Measurements from ENCODE around the gene MTERF4.

MTERF4 gene

DNA sequence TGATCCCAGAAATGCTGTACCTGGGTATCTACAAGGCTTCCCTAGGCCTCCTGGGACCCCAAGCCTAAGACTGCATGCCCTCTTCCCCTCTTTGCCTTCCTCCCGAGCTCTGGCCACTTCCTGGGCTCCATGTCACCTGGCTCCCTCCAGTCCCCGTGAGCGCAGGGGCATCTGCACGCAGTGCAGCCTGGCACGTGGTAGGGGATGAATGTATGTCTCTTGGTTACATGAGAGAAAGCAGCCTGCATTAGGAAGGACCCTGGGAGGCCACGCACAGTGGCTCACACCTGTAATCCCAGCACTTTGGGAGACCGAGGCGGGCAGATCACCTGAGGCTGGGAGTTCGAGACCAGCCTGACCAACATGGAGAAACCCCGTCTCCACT lies 31.3 kb upstream of the MTERF4 start:
- no peak for DNase-seq (ENCODE audit: low read depth)

- DNase-seq (ENCODE audit: low read depth): no peak
Measured at GRCh38 chr2:241132538-241133435, 30.7 kb upstream of the MTERF4 start.

DNA sequence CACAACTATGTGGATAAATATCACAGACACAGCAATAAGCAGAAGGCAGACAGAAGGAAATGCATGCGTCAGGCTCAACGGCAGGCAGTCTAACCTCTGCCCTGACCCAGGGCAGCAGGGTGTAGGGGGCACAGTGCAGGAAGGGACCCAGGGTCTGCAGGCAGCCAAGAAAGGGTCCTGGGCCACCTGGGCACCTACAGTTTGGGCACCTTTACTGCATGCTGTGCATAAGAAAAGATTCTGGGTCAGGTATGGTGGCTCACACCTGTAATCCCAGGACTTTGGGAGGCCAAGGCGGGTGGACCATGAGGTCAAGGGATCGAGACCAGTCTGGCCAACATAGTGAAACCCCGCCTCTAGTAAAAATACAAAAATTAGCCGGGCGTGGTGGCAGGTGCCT lies 29.4 kb upstream of the MTERF4 start:
- no peak for DNase-seq (ENCODE audit: low read depth)

GRCh38 chr2:241130316-241130715 lies 28.2 kb upstream of the MTERF4 start:
- DNase-seq (ENCODE audit: low read depth): no peak

DNA sequence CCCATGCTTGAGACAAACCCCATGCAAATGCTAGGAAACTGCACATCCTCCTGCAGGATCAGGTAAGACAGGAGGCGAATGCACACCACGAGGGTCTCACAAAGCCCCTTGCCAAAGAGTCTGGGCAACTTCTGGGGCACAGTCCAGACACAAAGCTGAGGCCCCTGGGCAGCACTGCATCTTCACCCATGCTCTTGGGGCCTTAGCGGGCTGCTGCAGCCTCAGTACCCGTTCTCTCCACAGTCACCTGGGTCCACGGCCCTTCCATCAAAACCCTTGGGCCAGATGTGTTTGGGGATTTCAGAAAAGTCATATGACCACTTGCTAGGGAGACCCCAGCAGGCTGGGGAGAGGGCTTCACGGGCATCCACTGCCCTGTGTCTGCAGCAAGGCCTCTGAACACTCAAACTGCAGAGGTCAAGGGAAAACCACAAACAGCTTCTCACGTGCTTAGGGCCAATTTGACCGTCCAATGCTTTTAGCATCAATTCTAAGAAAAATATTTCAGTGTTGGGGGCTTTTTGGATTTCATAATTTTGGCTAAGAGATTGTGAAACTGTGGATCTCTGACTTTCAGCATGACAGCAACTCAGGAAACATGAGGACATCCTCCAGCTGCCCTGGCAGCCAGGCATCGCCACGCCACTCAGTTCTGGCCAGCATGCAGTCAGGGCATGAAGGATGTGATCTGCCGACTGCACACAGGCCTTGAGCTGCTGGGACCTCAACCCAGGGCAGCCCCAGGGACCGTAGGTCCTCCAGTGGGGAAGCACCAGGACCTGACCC lies 27.2 kb upstream of the MTERF4 start:
- DNase-seq (ENCODE audit: low read depth): no peak

DNA sequence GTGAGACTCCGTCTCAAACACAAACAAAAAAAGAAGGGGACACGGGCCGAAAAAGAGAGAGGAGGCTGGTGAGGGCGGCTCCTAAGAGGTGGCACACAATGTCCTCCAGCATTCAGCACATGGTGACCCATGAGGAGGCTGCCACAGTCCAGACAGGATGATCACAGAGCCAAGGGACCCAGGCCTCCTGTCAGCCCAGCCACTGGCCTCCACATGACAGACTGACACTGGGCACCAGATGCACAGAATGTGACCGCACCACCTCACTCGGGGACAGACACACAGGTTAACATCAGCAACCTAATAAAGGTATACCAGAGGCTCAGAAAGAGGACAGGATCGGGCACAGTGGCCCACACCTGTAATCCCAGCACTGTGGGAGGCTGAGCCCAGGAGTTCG lies 26.2 kb upstream of the MTERF4 start:
- DNase-seq (ENCODE audit: low read depth): no peak

DNA sequence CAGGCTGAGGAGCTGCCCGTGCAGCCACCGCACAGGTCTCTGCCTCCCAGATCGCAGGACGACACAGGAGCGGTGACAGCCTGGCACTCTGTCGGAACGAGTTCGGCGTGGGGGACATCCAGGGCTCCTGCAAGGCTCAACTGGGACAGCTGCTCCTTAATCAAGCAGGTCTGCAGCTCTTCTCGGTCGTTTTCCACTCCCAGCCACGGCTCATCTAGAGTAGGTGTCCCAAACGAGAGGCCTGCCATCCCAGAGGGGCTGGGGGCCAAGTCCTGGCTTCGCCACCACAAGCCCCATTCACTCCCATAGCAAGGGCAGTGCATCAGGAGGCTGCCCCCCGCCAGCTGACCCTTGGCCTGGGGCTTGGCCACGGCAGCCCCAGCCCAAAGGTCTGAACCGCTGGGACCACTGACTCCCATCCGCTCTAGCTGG lies 24.7 kb upstream of the MTERF4 start:
- DNase-seq (ENCODE audit: low read depth): no peak

DNA sequence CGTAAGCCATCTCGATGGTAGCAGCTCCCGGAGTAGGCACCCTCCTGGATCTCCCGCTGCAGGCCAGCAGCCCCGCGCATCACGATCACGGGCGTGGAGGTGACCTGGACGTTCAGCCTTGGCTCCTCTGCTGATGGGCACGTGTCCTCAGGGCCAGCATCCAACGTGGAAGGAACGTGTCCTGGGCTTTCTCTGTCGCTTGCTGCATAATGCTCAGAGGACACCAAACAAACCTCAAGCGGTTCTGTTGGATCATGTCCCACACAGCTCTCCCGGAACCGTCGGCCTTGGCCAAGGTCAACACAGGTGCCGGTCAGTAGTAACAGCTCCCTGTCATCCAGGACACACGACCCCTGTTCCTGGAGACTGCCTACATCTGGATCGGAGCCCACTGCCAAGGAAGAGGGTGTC lies 24.1 kb upstream of the MTERF4 start:
- DNase-seq (ENCODE audit: low read depth): no peak

DNA sequence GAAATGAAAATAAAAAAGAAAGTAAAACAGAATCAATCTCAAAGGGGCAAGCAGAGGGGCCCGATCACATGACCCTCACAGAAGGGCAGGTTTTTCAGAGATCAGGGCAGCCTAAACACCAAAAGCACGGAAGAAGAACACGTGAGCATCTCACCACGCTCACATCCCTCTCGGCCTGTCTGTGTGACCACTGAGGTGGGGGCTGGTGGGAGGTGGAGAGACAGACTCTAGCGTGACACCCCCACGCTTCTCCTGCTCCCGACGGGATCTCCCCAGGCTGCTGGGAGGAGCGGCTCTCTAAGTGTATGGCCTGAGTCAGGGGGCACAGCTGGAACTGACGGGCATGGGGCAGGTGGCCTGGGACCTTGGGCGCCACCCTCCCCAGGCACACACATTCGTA lies 23.5 kb upstream of the MTERF4 start:
- no peak for DNase-seq (ENCODE audit: low read depth)

DNA sequence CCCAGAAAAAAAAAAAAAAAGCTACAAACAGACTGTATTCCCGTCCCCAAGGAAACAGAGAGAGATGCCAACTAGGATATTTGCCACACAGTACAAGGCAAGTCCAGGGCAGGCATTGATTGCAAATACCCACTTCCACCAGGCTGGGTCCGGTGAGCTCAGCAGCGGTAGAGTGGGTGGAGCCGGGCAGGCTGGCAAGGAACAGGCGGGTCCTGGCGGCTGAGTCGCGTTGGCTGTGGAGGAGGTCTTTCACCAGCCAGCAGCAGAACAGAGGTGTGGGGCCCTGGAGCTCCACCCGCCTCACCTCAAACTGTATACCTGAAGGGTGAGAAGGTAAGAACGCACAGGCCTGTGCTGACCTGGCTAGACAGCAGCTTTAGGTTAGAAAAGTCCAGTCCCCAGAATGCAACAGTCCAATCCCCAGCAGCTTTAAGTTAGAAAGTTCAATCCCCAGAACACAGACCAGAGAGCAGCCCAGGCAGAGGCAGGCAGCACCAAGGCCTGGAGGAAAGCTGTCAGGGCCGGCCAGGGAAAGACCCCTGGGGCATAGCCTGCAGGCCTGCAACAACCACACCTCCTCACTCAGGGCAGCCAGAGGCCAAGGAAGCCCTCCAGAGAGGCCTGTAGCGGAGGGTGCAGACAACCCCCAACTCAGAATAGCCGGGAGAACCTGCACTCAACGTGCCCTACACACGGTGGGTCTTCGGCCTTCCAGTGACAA lies 21.9 kb upstream of the MTERF4 start:
- no peak for DNase-seq (ENCODE audit: low read depth)

DNA sequence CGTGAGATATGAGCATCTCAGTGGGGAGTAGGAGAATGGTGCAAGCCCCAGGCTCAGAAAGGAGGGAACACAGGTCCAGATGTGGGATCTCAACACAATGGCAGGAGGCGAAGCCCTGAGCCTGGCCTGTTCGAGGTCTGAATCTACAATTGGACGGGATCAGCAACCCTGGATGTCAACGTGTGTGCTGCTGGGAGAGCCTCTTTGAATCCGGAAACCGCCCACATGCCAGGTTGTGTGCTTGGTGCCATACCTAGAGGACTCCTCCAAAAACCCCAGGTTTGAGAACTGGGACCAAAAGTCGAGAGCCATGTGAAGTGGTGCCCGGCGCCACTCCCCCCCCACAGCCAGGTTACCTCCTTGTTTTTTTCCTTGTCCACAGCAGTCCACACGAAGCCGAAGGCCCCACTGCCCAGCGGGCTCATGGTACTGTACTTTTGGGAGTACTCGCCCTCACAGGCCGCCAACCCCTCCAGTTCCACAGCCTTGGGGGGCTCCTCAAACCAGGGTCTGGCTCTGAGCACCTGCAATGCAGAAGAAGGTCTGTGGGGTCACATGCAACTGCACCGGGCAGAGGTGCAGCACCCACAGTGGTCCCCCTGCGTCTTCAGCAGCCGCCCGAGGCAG lies 20.4 kb upstream of the MTERF4 start:
- DNase-seq (ENCODE audit: low read depth): no peak

GRCh38 chr2:241121008-241121407 lies 18.9 kb upstream of the MTERF4 start:
- no peak for DNase-seq (ENCODE audit: low read depth)

GRCh38 chr2:241120440-241120839 lies 18.4 kb upstream of the MTERF4 start:
- DNase-seq (ENCODE audit: low read depth): no peak

DNA sequence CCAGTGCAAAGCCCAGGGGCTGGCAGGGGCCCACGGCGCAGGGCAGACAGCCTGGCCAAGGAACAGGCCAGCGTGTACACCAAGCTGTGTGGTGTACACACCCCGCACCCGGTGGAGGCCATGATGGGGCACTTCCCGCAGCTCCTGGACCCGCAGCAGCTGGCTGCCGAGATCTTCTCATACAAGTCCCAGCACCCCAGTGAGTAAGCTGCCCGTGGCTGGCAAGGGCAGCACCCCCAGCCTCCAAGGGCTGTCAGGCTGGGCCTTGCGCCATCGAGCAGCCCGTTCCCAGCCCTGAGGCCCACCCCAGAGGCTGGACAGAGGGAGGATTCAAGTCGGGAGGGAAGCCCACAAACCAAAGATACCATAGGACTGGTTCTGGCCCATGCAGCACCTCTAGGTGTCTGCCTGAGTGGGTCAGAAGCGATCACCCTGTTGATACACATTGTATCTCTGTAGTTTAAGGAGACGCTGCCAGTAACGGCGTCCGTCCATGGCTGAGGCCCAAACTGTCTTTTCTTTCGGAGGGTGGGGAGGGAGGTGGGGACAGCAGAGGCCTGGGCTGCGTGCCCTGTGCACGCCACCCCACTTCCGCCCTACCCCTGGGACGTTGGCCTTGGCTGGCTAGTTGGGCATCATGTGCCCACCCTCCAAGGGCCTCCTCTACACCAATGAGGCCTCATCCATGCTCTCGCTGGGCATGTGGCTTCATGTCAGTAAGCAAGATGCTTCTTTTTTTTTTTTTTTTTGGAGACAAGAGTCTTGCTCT lies 16.8 kb upstream of the MTERF4 start:
- DNase-seq (ENCODE audit: low read depth): no peak

DNA sequence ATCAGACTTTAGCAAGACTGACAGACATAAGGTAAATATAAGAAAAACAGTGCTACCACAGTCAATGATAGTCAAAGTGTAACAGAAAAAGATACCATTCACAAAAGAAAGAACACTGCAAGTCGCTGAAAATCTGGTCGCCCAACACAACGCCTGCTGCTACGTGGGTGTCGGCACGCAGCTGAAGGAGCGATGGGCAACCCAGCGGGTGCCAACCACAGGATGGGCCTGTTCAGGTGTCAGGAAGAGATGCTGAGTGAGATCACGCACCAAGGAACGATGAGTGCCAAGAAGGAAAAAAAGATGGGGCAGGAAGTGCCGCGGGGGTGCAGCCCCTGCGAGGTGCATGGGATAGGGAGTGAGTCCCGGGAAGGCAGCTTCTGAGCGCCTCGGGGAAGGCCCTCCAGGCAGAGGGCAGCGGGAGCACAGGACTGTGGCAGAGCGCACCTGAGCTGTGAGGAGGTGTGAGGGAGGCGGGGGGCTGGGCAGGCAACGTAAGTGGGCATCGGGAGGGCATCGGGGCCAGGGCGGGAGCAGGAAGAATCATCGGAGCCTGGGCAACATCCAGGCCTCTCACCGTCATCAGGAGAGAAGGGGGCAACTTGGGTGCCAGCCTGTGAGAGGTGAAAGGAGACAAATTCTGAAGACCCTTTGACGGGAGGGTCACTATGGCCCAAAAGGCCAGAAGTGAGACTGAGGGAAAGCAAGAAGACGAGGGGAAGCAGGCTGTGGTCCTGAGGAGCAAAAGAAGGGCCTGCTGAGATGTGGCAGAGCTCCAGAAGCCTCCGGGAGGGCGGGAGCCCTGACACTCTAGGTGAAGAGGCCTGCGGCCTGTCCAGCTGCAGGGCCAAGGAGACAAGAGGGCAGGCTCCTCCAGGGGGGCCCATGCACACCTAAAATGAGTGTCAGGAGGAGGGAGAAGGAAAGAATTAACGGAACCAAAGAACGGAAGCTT lies 14.8 kb upstream of the MTERF4 start:
- DNase-seq (ENCODE audit: low read depth): no peak

DNA sequence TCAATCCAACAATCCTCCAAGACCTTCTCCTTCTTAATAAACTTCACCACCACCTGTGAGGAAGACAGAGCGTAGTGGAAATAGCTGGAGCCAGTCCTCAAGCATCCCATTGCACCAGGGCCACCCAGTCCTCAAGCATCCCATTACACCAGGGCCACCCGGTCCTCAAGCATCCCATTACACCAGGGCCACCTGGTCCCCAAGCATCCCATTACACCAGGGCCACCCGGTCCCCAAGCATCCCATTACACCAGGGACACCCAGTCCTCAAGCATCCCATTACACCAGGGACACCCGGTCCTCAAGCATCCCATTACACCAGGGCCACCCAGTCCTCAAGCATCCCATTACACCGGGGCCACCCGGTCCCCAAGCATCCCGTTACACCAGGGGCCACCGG lies 13.3 kb upstream of the MTERF4 start:
- DNase-seq (ENCODE audit: low read depth): no peak

DNA sequence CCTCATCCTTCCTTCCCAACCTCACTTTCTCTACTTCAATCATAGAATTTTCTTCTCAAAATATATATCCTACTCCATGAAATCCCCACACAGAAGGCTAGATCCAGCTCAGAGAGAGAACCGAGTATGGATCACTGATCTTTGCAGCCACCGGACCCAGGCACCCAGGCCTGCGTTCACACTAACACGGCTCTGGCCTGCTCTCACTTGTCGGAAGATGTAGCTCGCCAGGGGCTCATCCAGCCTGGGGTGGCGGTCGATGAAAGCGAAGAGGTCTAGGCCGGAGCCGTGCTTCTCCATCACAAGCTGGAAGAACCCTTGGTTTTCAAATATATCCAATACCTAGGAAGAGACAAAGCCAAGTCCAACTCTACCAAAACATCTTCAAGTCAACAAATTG lies 12.7 kb upstream of the MTERF4 start:
- no peak for DNase-seq (ENCODE audit: low read depth)

- no peak for DNase-seq (ENCODE audit: low read depth)
Measured at GRCh38 chr2:241112592-241112991, 10.5 kb upstream of the MTERF4 start.

DNA sequence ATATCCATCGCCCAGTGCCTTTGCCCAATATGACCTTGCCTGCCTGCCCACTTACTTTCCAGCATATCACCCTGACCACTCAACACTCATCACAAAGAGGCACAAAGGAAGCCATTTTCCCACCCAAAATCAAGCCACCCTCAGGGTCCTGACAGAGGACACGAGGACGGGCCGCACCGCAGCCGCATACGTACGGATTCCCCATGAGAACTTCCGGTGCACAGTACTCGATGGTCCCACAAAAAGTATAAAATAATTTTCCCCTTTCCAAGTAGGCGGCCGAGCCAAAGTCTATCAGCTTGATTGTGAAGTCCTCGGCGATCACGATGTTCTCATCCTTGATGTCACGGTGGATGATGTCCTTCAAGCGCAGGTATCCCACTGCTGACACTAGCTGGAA lies 10.0 kb upstream of the MTERF4 start:
- no peak for DNase-seq (ENCODE audit: low read depth)

DNA sequence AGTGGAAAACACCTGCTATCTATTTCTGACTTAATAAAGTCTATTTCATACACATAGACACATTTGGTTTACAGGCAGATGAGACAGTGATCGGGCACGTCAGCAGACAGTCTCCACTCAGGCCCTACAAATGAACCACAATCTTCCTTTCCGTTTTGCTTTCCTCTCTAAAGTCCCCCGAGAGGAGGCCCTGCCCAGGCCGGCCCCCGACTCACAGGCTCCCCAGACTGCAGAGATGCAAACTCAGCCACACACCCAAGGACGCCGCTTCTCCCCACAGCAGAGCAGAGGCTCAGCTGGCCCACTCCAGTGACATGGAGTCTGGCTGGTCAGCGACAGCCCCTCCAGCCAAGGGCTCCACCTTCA lies 9.3 kb upstream of the MTERF4 start:
- DNase-seq (ENCODE audit: low read depth): no peak
